Aortic smooth muscle cell (primary cell): Measurements from ENCODE around the gene EFNA1. TPM values are rescaled to one million over a fixed set of nuclear protein-coding genes. Genes with fewer than 3 reads are reported as not detected.

Experiments used
- total RNA-seq: library from RNA; depleted of rRNA; stranded (reverse); fragments of >200 nt; gene quantifications from 2 replicates; pipeline ENCODE4 v1.2.3, GENCODE V29; 2014

The EFNA1 gene
- total RNA-seq, result 1.1 and 1.2 TPM in 2 replicates

GRCh38 chr1:155127105-155127966 lies at the start of gene EFNA1:
Gene EFNA1, plus strand, starts transcription at chr1:155127876. Its CDS starts 102 bp downstream, at chr1:155127978.

GRCh38 chr1:155078469-155079209 lies 49.0 kb upstream of the EFNA1 start, which contains the start of gene EFNA3:
Gene EFNA3, plus strand, starts transcription at chr1:155078837. Its CDS starts 105 bp downstream, at chr1:155078942.

GRCh38 chr1:155135415-155136028 lies 7.8 kb downstream of the EFNA1 start, which contains the start of gene SLC50A1:
Gene SLC50A1, plus strand, starts transcription at chr1:155135852. Its CDS starts 60 bp downstream, at chr1:155135912.

GRCh38 chr1:155139895-155140629 lies 12.4 kb downstream of the EFNA1 start, which contains the start of gene DPM3:
Gene DPM3, minus strand, starts transcription at chr1:155140531. Its CDS starts 291 bp downstream, at chr1:155140240.

GRCh38 chr1:155172732-155173477 lies 45.2 kb downstream of the EFNA1 start, which contains the start of gene KRTCAP2:
Gene KRTCAP2, minus strand, starts transcription at chr1:155173304. Its CDS starts 80 bp downstream, at chr1:155173224.

GRCh38 chr1:155173478-155174323 lies 46.0 kb downstream of the EFNA1 start, which contains the start of gene TRIM46:
Gene TRIM46, plus strand, starts transcription at chr1:155173849. Its CDS starts 118 bp downstream, at chr1:155173967.

Other genes with a start within 250 kb of the EFNA1 start
- 11.3 and 12.6 TPM in 2 replicates for gene PMVK, start 191.2 kb upstream of the EFNA1 start, total RNA-seq
- gene PBXIP1, start 171.8 kb upstream of the EFNA1 start, total RNA-seq, result 89.0 and 104 TPM in 2 replicates
- 8.1 and 14.1 TPM in 2 replicates for gene PYGO2, start 166.1 kb upstream of the EFNA1 start, total RNA-seq
- gene SHC1, start 157.1 kb upstream of the EFNA1 start, total RNA-seq, result 218 and 248 TPM in 2 replicates
- 50.2 and 70.3 TPM in 2 replicates for gene CKS1B, start 153.2 kb upstream of the EFNA1 start, total RNA-seq
- 12.8 and 19.0 TPM in 2 replicates for gene FLAD1, start 144.5 kb upstream of the EFNA1 start, total RNA-seq
- 0.66 and 0.99 TPM in 2 replicates for gene LENEP, start 134.3 kb upstream of the EFNA1 start, total RNA-seq
- 14.3 and 19.3 TPM in 2 replicates for gene ZBTB7B, start 125.1 kb upstream of the EFNA1 start, total RNA-seq
- gene DCST2, start 94.1 kb upstream of the EFNA1 start, total RNA-seq, result 0.06 TPM in 1 of 2 replicates, not detected in the other
- not detected in 2 replicates for gene DCST1, start 94.1 kb upstream of the EFNA1 start, total RNA-seq
- gene ADAM15, start 76.6 kb upstream of the EFNA1 start, total RNA-seq, result 80.9 and 98.0 TPM in 2 replicates
- gene EFNA4, start 64.1 kb upstream of the EFNA1 start, total RNA-seq, result 1.8 and 2.7 TPM in 2 replicates
- gene EFNA3, start 49.0 kb upstream of the EFNA1 start, total RNA-seq, result 0.37 and 0.53 TPM in 2 replicates
- gene SLC50A1, start 8.0 kb downstream of the EFNA1 start, total RNA-seq, result 21.9 and 27.0 TPM in 2 replicates
- gene DPM3, start 12.7 kb downstream of the EFNA1 start, total RNA-seq, result 24.9 and 42.1 TPM in 2 replicates
- 86.8 and 98.7 TPM in 2 replicates for gene KRTCAP2, start 45.4 kb downstream of the EFNA1 start, total RNA-seq
- 3.6 and 4.2 TPM in 2 replicates for gene TRIM46, start 46.0 kb downstream of the EFNA1 start, total RNA-seq
- gene THBS3, start 80.0 kb downstream of the EFNA1 start, total RNA-seq, result 33.2 and 45.4 TPM in 2 replicates
- 31.0 and 33.8 TPM in 2 replicates for gene MTX1, start 80.8 kb downstream of the EFNA1 start, total RNA-seq
- gene ENTREP3, start 127.6 kb downstream of the EFNA1 start, total RNA-seq, result 4.8 and 6.8 TPM in 2 replicates
- gene SCAMP3, start 134.5 kb downstream of the EFNA1 start, total RNA-seq, result 47.4 and 58.7 TPM in 2 replicates
- 26.2 and 26.4 TPM in 2 replicates for gene CLK2, start 145.6 kb downstream of the EFNA1 start, total RNA-seq
- 0.87 and 1.1 TPM in 2 replicates for gene HCN3, start 149.6 kb downstream of the EFNA1 start, total RNA-seq
- gene PKLR, start 173.6 kb downstream of the EFNA1 start, total RNA-seq, result not detected in 2 replicates
- 219 and 229 TPM in 2 replicates for gene FDPS, start 181.0 kb downstream of the EFNA1 start, total RNA-seq
- gene RUSC1, start 193.0 kb downstream of the EFNA1 start, total RNA-seq, result 9.5 TPM in 2 replicates